A549 treated with AZD9567 at 1 μM for 4 hours (cell line): Measurements from ENCODE around the gene OR52N1. TPM values are rescaled to one million over a fixed set of nuclear protein-coding genes. Genes with fewer than 3 reads are reported as not detected.

ENCODE experiments used
- total RNA-seq: library from RNA; stranded (reverse); fragments of 200-300 nt; extraction: Qiagen RNA extraction; gene quantifications from 5 replicates; pipeline ENCODE4 v1.2.3, GENCODE V29; 2022; ENCODE audit not compliant: insufficient read depth

The OR52N1 gene
- not detected in 5 replicates for total RNA-seq

GRCh38 chr11:5791165-5791564 is at the start of gene OR52N1:
TSS of gene OR52N1 (minus strand) at chr11:5791265. CDS start at chr11:5788816, 2,449 bp downstream.

GRCh38 chr11:5808500-5809121 is 17.5 kb upstream of the OR52N1 start, which contains the start of gene OR52N2:
TSS of gene OR52N2 (plus strand) at chr11:5808924. CDS start at chr11:5820336, 11,412 bp downstream.

GRCh38 chr11:5783255-5783654 is 7.8 kb downstream of the OR52N1 start, which contains the start of gene OR52N5:
TSS of gene OR52N5 (minus strand) at chr11:5783355. CDS start at chr11:5778634, 4,721 bp downstream.

GRCh38 chr11:5753943-5754342 is 37.1 kb downstream of the OR52N1 start, which contains the start of gene OR52N4:
TSS of gene OR52N4 (plus strand) at chr11:5754243. CDS start at chr11:5754741, 498 bp downstream.

Other genes starting within 250 kb of the OR52N1 start
- gene OR52H1, start 242.7 kb downstream of the OR52N1 start, total RNA-seq = not detected in 5 replicates
- gene OR52B6, start 210.4 kb downstream of the OR52N1 start, total RNA-seq = not detected in 5 replicates
- 7.6 to 11.2 TPM (median 8.1 TPM) in 5 replicates for gene TRIM6, start 194.6 kb downstream of the OR52N1 start, total RNA-seq
- gene TRIM34, start 166.3 kb downstream of the OR52N1 start, total RNA-seq = 2.6 to 3.4 TPM (median 2.8 TPM) in 5 replicates
- 10.0 to 15.7 TPM (median 11.0 TPM) in 5 replicates for gene TRIM5, start 106.2 kb downstream of the OR52N1 start, total RNA-seq
- 0.59 to 1.4 TPM (median 0.83 TPM) in 4 of 5 replicates, not detected in the other for gene TRIM22, start 101.5 kb downstream of the OR52N1 start, total RNA-seq
- gene OR56B1, start 54.8 kb downstream of the OR52N1 start, total RNA-seq = not detected in 5 replicates
- not detected in 5 replicates for gene OR52N4, start 37.0 kb downstream of the OR52N1 start, total RNA-seq
- not detected in 5 replicates for gene OR52N5, start 7.9 kb downstream of the OR52N1 start, total RNA-seq
- gene OR52N2, start 17.7 kb upstream of the OR52N1 start, total RNA-seq = not detected in 5 replicates
- gene OR52E6, start 50.6 kb upstream of the OR52N1 start, total RNA-seq = not detected in 5 replicates
- not detected in 5 replicates for gene OR52E8, start 66.4 kb upstream of the OR52N1 start, total RNA-seq
- not detected in 5 replicates for gene OR52E4, start 89.4 kb upstream of the OR52N1 start, total RNA-seq
- not detected in 5 replicates for gene OR52E5, start 101.9 kb upstream of the OR52N1 start, total RNA-seq
- gene OR56A3, start 151.0 kb upstream of the OR52N1 start, total RNA-seq = not detected in 5 replicates
- gene OR56A5, start 177.2 kb upstream of the OR52N1 start, total RNA-seq = not detected in 5 replicates
- gene OR52L1, start 195.7 kb upstream of the OR52N1 start, total RNA-seq = not detected in 5 replicates
- not detected in 5 replicates for gene OR56A4, start 215.7 kb upstream of the OR52N1 start, total RNA-seq
- not detected in 5 replicates for gene OR56A1, start 239.5 kb upstream of the OR52N1 start, total RNA-seq